Stimulated activated CD8-positive, alpha-beta memory T cell treated with anti-CD3 and anti-CD28 coated beads, Interleukin-15, amount 100 ng/mL, for 24 hours (primary cell): ENCODE results near the gene NXN.

ENCODE experiments used
- DNase-seq: peaks from one replicate; pipeline ENCODE4 v3.0.0-alpha.2; 2020; ENCODE audit warnings: low read depth

NXN gene

DNA sequence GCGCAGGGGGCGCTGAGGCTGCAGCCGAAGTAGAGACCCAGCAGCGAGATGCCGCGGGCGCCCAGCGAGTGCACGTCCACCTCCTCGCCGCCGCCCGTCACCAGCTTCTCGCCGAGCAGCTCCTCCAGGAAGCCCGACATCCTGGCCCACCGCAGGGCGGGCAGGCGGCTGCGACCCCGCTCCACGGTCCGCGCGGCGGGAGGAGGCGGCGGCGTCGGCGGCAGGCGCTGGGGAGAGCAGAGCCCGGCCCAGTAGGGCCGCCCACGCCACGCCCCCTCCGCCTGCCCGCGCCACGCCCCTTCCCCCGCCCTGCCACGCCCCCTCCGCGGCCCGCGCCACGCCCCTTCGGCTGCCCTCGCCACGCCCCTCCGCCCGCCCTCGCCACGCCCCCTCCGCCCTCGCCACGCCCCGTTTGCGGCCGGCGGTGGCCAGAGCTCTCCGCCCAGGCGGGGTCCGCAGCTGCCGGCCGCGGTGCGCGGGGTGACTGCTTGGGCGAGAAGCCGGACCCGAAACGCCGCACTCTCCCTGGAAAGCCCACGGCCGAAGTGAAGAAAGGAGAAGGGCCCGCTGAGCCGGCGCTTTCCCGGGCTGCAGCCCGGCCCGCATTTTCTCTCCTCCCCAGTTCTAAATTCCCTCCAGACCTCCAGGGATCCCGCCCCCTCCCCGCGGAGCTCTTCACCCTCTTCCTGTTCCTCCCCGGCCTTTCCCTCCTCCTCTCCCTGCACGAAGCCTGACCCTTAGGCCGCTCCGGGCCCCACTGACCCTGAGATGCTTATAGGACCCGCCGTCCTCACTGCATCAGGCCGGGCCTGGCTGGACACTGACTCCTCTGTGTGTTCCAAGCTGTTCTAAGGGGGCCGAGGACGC, at the start of gene NXN:
NXN (minus strand) TSS at position 238 of the 867 bp plus-strand sequence.
- peak; percentile 97 for DNase-seq

DNA sequence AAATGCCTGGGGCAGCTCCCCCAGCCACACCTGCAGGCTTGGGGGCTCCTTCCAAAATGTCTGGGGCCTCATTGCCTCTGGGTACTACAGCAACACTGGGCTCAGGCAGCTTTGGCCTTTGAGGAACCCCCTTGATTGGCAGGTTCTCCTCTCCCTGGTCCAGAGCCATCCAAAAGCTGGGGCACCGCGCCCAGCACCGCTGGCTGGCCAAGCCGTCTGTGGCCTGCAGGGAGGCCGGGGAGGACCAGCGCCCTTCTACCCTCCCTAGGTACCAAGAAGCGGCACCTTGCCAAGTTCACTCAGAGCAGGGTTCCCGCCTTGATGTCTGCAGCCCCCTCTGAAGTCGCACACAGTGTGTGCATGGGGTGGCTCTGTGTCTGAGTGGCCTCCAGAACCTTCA, 47.5 kb upstream of the NXN start:
- DNase-seq: no peak

DNA sequence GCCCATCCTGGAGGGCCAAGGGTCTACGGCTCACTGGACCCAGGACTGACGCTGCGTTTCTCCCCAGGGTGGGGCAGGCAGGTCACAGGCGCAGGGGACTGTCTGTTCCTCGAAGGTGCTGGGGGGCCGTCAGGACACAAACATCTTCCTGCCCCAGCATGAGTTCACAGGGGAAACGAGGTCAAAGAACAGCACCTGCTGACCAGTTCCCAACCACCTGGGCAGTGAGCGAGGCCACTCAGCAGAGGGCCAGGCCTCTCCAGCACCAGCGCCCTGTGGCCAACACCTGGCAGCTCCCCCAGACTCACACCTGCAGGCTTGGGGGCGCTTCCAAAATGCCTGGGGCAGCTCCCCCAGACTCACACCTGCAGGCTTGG, 47.0 kb upstream of the NXN start:
- no peak for DNase-seq

DNA sequence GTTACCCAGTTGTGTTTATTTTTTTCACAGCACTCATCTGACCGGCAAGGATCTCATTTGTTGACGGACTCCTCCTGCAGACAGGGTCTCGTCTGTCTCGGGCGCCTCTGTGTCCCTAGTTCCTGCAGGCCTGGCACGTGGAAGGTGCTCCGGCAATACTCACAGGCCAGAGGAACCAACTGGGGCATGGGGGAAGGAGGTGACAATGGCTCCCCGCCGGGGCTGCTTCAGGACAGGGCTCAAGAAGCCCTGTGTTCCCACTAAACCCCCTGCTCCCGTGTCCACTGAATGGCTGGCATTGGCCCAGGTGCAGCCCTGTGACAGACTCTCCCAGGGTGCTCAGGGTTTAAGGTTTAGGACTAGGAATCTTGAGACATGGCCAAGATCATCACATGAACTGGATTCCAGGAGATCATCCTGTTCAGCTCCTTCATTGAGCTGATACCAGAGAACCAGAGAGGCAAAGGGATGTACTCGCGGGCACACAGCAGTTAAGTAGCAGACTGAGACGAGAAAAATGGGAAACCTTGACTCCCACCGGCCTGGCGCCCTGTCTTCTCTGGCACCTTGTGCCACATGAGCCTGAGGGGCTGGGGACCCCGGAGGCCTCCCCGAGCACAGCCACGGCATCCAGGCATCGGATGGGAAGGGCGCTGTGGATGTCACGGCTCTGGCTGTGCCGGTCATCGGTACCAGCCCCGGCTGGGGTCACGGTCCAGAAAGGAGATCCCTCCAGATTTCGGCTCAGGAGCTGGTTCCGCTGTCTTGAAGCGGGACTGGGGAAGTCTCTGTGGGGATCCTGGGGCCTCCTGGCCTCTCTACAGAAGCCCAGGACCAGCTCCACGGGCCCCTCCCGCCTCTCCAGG, 46.4 kb upstream of the NXN start:
- no peak for DNase-seq

DNA sequence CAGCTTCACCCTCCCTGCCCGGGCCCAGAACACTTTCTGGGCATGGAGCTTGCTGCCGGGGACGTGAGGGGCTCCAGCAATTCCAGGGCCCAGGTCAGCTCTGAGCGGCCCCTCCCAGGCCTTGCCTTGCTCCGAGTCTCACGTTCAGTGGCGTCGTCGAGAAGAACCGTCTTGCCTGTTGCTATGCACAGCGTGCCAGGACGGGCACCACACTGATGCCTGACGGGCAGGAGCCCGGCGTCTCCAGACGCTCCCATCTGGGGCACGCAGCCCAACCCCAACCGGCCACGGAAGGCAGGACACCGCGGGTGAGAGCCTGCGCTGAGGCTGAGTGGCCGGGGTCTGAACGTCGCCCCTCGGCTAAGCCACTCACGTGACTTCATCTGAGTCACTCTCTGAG, 44.5 kb upstream of the NXN start:
- no peak for DNase-seq

DNA sequence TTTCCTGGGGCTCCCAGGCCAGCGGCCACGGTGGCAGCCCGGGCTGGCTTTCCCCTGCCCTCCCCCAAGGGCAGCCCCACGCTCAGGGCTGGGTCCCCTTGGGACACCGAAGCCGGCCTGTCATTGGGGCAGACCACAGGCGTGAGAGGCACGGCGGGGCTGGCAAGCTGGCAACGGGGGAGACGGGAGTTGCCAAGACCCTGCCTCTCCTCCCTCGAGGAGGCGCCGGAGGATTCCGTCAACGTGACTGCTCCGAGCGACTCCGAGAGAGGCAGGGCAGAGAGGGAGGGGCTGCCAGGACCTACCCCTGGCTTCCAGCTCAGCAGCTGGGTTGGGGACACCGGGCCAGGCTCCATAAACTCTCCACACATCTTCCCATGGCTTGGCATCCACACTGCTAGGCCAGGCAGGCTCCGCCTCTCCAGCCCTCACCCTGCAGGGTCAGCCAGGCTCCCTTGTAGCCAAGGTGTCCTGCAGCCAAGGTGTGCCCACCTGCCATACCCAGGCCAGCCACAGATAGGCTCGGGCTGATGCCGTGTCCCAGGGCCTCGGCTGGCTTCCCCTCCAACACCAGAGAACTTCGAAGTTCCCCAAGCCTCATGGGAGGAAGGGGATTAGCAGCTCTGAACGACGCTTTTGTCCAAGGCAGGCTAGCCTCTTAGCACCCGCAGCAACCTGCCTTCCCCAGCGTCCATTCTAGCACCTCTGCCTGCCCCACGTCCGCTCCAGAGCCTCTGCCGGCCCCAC, 42.9 kb upstream of the NXN start:
- no peak for DNase-seq

DNA sequence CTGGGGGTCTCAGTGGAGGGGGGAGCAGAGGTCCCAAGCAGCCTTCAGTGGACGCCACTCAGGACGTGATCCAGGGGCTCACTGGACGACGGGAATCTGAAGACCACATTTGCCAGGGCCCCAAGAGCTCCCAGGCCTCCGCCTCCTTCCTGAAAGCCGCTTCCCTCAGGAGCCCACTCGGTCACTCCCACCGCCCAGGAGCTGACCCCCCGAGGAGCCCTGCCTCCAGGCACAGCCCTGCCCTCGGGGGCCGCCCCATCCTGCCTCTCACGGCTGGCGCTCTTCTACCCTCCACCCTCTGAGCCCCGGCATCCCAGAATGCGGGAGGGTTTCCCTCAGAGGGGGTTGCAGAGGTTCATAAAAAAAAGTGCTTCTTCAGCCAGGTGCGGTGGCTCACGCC, 41.6 kb upstream of the NXN start:
- no peak for DNase-seq

DNA sequence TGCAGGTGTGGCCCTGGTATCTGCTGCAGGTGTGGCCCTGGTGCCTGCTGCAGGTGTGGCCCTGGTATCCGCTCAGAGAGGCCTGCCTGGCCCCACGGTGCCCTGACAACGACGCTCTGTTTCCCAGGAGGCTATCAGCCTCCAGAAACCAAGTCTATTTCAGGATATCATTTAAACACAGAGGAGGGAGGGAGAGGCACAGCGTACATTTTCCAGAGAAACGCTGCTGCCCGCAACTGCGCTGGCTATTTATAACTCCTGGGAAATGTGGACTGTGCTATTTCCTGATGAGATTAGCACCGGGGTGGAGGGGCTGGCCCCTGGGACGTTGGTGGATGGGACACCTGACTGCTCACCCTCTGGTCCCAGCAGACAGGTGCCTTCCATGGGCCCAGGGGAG, 39.9 kb upstream of the NXN start:
- DNase-seq: no peak

DNA sequence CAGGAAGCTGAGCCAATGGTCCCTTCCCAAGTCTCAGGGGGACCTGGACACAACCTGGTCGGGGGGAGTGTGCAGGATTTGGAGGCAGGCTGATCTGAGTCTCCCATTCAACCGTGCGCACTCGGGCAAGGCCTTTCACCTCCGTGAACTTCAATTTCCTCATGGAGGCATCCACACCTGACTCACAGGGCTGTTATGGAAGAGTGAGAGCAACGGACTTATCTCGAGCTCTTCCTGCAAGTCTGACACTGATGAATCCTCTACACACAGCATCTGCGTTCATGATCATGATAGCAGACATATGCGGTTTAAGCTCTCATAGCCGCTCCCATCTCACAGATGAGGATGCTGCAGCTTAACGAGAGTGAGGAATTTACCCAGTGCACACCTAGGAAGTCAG, 39.0 kb upstream of the NXN start:
- no peak for DNase-seq

DNA sequence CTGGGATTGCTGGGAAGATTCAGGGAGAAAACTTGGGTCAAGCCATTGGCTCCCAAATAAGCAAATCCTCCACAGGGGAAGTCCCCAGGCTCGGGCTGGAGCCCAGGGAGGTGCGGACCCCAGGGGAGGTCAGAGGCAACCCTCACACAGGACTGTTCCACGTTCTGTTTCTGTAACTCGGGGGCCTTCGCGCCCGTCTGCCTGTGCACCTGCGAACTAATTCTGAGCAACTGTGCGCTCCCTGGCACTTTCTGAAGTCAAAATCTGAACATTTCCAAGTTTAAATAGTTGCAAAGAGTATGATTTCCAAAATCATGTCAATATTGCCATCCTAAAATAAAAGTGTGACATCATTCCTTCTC, 34.1 kb upstream of the NXN start:
- no peak for DNase-seq

DNA sequence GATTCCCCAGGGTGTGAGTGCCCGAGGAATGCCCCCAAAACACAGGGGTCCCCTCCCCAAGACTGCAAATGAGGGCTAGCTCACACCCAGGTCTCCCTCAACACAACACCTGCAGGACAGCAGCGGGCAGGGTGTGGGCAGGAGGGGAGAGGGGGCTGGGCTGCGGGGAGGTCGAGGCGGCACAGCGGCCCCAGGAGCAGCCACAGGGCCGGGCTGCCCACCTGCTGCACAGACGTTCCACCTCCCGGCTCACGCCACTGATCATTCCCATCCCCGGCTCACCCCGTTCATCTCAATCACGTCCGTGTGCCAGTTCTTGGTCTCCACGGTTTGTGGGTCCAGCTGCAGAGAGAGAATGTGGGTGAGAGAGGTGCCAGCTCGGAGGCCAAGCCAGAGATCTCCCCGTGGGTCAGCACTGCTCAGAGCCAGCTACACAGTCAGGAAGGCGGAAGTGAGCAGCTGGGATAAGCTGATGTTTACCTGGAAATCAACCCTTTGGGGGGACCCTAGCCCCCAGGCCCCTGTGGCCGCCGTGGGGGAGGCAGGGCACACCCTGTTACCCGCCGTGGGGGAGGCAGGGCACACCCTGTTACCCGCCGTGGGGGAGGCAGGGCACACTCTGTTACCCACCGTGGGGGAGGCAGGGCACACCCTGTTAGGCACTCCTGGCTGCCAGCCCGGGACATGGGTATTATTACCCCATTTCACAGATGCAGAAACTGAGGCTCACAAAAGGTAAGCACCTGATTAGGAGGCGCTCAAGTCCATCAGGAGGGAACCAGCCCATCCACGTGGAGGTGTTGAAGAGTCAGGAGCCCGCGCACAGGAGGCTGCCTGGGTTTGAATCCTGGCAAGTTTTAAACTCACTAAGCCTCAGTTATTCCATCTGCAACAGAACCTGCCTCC, 33.5 kb upstream of the NXN start:
- DNase-seq: no peak

DNA sequence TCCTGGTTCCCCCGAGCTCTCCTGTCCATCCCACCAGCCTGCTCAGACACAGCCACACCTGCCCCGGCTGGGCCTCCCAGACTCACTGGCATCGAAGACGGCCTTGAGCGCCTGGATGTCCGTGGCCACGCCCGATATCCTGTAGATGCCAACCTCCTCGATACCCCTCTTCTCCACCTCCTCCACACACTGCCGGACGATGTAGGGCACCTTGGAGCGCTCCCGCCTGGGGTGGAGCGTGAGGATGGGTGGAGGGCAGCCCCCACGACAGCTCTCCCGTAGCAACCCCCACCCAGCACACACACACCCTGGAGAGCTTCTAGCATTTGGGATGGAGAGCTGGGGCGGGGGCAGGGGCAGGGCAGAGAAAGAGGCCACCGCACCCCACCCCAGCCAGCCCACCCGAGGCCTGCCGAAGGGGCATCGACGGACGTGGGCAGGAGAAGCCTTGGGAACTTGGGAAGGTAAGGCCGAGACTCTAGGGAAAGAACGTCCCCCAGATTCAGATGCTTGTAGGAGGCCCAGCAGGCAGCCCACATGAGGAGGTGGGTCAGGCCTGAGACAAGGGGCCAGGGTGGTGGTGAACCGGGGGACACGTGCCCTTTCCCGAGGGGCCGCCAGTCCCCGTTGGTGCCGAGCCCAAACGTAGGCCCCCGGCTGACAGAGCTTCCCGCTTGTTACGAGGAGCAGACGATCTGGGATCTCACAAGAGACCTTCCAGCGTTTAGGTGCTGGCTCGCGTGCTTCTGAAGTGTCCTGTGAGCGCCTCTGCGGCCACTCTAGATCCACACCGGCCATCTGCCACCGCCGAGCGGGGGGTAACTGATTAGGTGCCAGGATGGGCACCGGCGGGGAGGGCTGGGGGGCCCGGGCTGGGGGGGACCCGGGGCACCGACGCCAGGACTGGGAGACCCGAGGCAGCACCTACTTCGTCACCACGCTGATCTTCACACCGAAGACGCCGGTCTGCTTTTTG, 32.5 kb upstream of the NXN start:
- no peak for DNase-seq

DNA sequence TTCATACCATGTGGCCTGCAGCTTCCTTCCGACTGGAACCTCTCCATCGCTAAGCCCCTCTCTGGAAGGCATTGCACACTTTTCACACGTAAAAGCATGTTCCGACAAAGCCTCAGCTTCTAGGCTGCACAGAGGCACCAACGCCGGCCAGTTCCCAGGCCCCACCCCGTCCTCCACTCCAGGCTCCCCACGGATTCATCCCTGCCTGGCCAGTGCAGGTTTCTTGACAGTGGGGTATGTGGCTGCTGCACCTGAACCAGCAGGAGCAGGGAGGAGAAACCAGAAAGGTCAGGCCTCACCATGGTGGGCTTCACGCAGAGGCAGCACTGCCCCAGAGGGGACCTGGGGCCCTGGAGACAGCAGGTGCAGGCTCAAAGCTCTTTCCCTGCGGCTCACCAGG, 31.6 kb upstream of the NXN start:
- DNase-seq: no peak

DNA sequence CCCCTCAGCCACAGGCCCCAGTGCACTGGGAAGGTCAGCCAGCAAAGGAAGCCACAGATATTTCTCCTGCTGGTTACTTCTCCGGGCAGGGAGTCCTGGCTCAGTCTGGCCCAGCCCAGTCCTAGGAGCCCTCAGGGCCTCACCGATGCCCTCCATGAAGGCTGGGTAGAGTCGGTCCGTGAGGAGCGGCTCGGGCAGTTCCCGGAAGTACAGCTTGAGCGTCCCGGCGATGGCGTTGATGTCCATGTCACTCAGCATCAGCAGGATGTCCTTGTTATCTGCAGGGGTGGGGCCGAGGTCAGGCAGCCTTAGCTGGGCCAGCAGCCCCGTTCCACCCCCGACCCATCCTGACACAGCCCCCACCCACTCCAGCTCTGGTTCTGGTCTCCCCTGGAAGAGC, 31.0 kb upstream of the NXN start:
- no peak for DNase-seq

DNA sequence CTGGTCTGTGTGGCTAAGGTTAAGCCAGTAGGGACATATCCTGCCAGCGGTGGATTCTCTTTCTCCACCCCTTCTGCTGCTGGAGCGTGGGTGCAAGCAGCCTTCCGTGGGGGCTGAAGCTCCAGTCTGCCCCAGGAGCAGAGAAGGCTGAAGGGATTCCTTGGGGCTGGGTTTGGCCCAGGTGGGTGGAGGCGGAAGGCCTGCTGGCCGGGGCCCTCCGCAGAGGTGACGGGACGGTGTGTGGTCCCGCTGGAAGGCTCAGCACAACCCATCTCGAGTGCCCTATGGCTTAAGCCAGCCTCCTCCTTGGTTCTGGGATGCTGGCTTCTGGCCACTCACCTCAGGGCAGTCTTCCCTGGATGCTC, 30.5 kb upstream of the NXN start:
- no peak for DNase-seq

DNA sequence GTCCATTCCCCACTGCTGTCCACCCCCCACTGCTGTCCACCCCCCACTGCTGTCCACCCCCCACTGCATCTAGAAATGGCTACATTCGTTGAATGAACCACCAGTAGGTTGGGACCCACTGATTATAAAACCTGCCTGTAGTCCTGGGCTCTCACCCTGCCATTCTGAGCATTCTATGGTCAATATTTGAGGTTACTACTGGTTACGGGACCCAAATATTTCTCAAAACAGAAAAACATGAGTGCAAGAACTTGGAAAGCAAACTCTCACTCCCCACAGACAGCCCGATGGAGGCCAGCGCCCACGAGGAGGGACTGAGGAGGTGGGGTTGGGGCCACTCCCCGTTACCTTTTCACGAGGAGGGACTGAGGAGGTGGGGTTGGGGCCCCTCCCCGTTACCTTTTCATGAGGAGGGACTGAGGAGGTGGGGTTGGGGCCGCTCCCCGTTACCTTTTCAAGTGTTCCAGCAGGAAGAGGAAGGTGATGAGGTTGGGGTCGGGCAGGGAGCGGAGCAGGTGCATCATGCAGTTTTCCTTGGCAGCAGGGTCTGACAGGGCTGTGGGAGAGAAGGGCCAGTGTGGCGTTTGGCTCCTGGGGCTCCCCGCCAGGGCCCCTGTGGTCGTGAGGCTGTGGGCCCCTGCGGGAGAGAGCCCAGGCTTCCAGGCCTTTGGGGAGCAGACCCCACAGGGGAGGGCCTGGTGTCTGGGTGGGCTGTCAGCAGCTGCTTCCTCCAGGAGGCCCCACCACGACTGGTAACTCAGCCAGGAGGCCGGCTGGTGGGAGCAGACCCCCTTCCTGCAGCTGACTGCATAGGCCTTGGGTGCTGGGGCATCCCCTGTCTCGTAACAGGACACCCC, 29.9 kb upstream of the NXN start:
- DNase-seq: no peak

DNA sequence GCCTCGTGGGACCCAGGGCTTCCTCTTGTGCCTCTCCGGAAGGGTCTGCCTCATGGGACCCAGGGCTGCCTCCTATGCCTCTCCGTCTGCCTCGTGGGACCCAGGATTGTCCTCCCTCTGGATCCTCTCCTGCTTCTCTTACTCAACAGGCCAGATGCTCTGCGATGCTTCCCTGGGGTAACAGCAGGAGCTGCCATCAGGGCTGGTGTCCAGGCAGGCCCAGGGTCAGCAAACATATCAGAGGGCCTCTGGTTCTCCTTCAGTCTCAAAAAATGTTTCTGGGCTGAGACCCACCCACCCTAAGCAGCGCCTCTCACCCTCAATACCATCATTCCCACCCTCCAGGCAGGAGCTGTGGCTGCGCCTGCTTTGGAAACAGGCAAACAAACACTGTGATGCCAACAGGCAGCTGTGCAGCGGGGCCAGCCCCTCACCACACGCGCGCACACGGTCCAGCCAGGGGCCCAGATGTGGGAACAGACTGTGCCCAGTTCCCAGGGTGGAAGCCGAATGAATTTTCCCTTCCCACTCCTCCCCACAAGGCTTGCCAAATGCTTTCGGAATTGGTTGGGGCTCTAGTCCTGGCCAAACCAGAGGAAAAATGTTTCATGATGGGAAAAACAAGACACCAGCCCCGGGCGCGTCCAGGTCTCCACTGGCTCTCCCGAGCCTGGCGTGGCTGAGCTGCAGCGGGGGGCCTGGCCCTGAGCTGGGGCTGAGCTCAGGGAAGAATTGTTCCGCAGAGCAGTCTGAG, 28.6 kb upstream of the NXN start:
- no peak for DNase-seq

DNA sequence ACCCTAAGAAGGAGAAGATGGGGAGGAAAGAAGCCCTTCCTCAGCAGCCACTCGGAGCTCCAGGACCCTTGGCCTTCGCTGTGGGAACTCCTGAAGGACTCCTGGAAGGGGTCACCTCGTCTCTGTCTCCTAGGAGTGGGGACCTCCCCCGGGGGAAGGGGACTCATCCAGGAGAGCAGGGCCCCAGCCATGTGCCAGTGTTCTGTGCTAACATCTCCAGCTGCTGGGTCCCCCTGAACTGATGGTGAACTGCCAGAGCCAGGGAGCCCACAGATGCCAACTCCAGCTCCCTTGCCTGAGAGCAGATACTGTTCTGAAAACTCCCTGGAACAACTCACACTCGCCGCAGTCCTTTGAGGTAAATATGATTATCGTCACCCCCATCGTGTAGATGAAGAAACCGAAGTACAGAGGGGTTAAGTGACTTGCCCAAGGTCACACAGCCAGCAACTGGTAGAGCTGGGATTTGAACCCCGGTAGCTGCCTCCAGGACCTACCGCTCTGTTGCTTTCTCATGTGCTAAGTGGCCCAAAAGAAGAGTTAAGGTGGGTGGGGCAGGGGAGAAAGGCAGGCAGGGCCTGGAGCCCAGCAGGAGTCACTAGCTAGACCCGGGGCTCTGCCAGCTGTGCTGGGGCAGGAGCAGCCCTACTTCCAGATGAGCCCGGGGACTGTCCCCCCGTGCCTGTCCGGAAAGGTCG, 27.9 kb upstream of the NXN start:
- DNase-seq: no peak
